Measurements from ENCODE around the gene POU2F3. TPM values are rescaled to one million over a fixed set of nuclear protein-coding genes. Genes with fewer than 3 reads are reported as not detected.

POU2F3 gene
- total and polyA plus RNA-seq, 2 of the 13 experiments (the other 11 are each of a cell fraction or from before 2014, with no cell fraction given) = not detected

DNA sequence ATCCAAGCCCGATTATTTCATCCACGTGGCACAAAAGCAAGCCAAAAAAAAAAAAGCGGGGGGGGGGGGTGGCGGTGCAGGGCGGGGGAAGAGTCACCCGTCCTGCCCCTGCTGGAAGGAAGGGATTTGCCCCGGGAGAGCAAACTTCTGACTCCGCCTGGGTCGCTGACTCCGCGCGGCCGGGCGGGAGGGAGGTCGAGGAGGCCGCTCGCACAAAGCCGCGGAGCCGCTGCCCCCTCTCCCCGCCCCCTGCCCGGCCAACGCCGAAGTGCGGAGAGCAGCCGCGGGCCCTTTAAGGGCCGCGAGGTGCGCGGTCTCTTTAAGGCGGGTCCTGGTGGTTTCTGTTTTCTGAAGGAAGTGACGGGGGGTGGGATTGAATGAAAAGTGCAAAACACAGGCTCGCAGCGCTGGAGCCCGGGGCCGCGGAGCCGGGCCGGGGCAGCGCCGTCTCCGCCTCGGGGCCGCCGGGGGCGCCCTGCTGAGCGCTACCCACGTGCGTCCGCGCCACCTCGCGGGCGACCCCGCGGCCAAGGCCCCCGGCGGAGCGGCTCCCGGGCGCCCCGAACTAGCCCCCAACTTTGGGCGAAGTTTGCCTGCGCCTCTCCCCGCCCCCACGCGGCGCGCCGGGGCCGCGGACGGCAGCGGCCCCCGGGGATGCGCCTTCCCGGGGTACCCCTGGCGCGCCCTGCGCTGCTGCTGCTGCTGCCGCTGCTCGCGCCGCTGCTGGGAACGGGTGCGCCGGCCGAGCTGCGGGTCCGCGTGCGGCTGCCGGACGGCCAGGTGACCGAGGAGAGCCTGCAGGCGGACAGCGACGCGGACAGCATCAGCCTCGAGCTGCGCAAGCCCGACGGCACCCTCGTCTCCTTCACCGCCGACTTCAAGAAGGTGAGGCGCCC is 29.1 kb upstream of the POU2F3 start, which contains the start of gene OAF (continued):
- TF ChIP-seq, protein P1, sequence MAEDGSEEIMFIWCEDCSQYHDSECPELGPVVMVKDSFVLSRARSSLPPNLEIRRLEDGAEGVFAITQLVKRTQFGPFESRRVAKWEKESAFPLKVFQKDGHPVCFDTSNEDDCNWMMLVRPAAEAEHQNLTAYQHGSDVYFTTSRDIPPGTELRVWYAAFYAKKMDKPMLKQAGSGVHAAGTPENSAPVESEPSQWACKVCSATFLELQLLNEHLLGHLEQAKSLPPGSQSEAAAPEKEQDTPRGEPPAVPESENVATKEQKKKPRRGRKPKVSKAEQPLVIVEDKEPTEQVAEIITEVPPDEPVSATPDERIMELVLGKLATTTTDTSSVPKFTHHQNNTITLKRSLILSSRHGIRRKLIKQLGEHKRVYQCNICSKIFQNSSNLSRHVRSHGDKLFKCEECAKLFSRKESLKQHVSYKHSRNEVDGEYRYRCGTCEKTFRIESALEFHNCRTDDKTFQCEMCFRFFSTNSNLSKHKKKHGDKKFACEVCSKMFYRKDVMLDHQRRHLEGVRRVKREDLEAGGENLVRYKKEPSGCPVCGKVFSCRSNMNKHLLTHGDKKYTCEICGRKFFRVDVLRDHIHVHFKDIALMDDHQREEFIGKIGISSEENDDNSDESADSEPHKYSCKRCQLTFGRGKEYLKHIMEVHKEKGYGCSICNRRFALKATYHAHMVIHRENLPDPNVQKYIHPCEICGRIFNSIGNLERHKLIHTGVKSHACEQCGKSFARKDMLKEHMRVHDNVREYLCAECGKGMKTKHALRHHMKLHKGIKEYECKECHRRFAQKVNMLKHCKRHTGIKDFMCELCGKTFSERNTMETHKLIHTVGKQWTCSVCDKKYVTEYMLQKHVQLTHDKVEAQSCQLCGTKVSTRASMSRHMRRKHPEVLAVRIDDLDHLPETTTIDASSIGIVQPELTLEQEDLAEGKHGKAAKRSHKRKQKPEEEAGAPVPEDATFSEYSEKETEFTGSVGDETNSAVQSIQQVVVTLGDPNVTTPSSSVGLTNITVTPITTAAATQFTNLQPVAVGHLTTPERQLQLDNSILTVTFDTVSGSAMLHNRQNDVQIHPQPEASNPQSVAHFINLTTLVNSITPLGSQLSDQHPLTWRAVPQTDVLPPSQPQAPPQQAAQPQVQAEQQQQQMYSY (CRISPR knock-in tag; IDR thresholded peaks at IDR 0.05) = peak; percentile 54; the same call in 1 of the 2 replicates
- TF ChIP-seq, protein P2, sequence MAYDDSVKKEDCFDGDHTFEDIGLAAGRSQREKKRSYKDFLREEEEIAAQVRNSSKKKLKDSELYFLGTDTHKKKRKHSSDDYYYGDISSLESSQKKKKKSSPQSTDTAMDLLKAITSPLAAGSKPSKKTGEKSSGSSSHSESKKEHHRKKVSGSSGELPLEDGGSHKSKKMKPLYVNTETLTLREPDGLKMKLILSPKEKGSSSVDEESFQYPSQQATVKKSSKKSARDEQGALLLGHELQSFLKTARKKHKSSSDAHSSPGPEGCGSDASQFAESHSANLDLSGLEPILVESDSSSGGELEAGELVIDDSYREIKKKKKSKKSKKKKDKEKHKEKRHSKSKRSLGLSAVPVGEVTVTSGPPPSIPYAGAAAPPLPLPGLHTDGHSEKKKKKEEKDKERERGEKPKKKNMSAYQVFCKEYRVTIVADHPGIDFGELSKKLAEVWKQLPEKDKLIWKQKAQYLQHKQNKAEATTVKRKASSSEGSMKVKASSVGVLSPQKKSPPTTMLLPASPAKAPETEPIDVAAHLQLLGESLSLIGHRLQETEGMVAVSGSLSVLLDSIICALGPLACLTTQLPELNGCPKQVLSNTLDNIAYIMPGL (CRISPR knock-in tag; IDR thresholded peaks at IDR 0.05; ENCODE audit: borderline replicate concordance in 1 of 2, low read depth in 1 of 2) = peak; percentile 20 to 54; a peak in 2 of 4 replicates
- TF ChIP-seq ERF (CRISPR knock-in tag; IDR thresholded peaks at IDR 0.05) (peak; percentile 18; the same call in 1 of the 2 replicates), TAF1 (CRISPR knock-in tag; IDR thresholded peaks at IDR 0.05) (peak; percentile 31; the same call in 1 of the 2 replicates), RFX5 (IDR thresholded peaks at IDR 0.05; ENCODE audit: low read depth, low read length) (no peak), ZNF563 (CRISPR knock-in tag; IDR thresholded peaks at IDR 0.05) (no peak), SOX13 (IDR thresholded peaks at IDR 0.05) (no peak), SOX13 (CRISPR knock-in tag; conservative IDR thresholded peaks at IDR 0.05 in 1 of 2, IDR thresholded peaks at IDR 0.05 in 1 of 2) (peak in 1 of 2 experiments; percentile 35; a peak in 1 of 4 replicates), REXO4 (CRISPR knock-in tag; IDR thresholded peaks at IDR 0.05; ENCODE audit: borderline replicate concordance) (no peak), CHCHD3 (CRISPR knock-in tag; IDR thresholded peaks at IDR 0.05) (no peak), SIN3A (IDR thresholded peaks at IDR 0.05; ENCODE audit: borderline replicate concordance, low read depth, low read length) (0 out of 2 replicates have a peak, but pooled peaks have one; percentile 64), CENPT (CRISPR knock-in tag; IDR thresholded peaks at IDR 0.05; ENCODE audit: low read depth) (0 out of 2 replicates have a peak, but pooled peaks have one; percentile 8), MYC (CRISPR knock-in tag; IDR thresholded peaks at IDR 0.05; ENCODE audit: borderline replicate concordance) (peak; percentile 35)
- TF ChIP-seq, protein P3, sequence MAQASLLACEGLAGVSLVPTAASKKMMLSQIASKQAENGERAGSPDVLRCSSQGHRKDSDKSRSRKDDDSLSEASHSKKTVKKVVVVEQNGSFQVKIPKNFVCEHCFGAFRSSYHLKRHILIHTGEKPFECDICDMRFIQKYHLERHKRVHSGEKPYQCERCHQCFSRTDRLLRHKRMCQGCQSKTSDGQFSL (CRISPR knock-in tag; IDR thresholded peaks at IDR 0.05) = peak; percentile 71; the same call in 1 of the 2 replicates
- TF ChIP-seq, protein P4, sequence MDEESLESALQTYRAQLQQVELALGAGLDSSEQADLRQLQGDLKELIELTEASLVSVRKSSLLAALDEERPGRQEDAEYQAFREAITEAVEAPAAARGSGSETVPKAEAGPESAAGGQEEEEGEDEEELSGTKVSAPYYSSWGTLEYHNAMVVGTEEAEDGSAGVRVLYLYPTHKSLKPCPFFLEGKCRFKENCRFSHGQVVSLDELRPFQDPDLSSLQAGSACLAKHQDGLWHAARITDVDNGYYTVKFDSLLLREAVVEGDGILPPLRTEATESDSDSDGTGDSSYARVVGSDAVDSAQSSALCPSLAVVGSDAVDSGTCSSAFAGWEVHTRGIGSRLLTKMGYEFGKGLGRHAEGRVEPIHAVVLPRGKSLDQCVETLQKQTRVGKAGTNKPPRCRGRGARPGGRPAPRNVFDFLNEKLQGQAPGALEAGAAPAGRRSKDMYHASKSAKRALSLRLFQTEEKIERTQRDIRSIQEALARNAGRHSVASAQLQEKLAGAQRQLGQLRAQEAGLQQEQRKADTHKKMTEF (CRISPR knock-in tag; IDR thresholded peaks at IDR 0.05) = 0 out of 2 replicates have a peak, but pooled peaks have one; percentile 38
- TF ChIP-seq, protein P5, sequence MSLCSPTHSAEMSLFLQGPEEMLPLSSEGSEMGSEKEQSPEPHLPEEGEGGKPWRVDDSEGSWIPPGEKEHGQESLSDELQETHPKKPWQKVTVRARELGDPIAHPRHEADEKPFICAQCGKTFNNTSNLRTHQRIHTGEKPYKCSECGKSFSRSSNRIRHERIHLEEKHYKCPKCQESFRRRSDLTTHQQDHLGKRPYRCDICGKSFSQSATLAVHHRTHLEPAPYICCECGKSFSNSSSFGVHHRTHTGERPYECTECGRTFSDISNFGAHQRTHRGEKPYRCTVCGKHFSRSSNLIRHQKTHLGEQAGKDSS (CRISPR knock-in tag; IDR thresholded peaks at IDR 0.05; ENCODE audit: borderline replicate concordance, low read depth) = no peak
- TF ChIP-seq, protein P6, sequence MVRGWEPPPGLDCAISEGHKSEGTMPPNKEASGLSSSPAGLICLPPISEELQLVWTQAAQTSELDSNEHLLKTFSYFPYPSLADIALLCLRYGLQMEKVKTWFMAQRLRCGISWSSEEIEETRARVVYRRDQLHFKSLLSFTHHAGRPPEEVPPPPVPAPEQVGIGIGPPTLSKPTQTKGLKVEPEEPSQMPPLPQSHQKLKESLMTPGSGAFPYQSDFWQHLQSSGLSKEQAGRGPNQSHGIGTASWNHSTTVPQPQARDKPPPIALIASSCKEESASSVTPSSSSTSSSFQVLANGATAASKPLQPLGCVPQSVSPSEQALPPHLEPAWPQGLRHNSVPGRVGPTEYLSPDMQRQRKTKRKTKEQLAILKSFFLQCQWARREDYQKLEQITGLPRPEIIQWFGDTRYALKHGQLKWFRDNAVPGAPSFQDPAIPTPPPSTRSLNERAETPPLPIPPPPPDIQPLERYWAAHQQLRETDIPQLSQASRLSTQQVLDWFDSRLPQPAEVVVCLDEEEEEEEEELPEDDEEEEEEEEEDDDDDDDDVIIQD (CRISPR knock-in tag; IDR thresholded peaks at IDR 0.05; ENCODE audit: low read depth) = no peak
